AG10803 (cell line): ENCODE data around the gene SHANK1.

Experiments
- DNase-seq: peaks from one replicate; pipeline ENCODE4 v3.0.0; 2010; ENCODE audit warnings: low read depth
- H3K4me3 ChIP-seq: 2 replicates; pipeline ENCODE4 v1.5.1; 2011; ENCODE audit warnings: mild to moderate bottlenecking, low read length, control low read depth
- CTCF ChIP-seq: conservative IDR thresholded peaks from 2 replicates; pipeline ENCODE4 v1.5.1; 2011; ENCODE audit warnings: mild to moderate bottlenecking, low read length, control low read depth, inconsistent platforms

The SHANK1 gene

DNA sequence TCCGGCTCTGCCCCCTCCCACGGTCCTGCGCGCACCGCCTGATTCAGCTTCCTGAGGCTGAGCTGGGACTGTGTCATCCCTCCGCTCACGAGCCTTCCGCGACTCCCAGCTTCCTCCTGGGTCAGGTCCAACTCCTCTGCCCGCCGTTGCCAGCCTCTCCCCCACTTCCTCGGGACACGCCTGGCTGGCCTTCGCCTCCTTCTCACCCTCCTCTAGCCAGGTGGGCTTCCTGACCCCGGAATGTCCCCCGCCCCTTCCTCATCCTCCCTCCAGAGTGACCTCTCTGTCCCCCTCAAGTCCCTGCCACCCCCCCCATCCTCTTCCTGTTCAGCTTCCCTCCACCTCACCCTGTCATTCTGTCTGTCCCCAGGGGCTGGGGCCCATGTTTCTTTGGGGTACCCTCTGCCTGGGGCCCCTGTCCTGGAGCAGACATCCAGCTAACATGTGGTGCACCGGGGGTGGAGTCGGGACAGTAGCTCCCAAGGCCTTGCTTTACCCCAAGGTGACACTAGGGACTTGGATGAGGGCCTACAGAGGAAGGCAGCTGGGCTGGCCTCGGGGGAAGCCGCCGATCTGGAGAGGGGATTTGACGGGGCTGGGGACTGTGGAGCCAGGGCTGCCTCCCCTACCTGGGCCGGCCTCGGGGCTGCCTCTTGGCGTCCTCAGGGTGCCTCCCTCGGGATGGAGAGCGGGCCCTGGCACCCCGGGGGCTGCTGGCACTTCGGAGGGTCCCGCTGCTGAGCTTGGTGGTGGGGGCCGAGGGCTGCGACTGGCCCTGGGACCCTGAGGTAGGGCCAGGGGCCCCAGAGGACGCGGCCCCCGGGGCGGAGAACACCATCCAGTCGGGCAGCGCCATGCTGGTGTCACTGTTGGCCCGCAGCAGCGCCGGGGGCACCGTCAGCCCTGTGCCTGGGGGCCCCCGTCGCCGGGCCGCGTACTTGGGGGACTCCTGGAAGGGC, 16.5 kb downstream of the SHANK1 start:
- no peak for DNase-seq
- TF ChIP-seq CTCF: no peak
- H3K4me3 ChIP-seq: no peak overlapping the region

GRCh38 chr19:50702158-50702870, 17.3 kb downstream of the SHANK1 start:
- TF ChIP-seq CTCF: no peak
- no peak overlapping the region for H3K4me3 ChIP-seq
- DNase-seq: no peak

DNA sequence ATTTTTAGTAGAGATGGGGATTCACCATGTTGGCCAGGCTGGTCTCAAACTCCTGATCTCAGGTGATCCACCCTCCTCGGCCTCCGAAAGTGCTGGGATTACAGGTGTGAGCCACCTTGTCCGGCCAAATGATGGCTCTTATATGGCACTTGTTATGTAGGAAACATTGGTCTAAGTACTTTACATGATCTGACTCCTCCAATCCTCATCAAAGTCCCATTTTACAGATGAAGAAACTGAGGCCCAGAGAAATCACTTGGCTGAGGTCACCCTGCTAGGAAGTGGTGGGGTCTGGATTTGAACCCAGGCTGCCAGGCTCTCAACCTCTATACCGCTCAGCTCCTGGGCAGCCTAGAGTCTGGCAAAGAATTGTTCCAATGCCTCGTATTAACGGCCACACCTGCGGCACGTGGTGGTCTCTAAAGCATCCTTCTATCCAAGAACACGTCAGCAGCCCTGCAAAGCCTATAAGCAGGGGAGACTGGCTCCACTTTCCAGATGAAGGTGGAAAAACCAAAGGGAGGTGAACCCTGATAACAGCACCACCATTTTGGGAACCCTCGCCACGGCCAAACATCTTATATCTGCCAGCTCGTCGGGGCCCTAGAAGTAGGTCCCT, 18.1 kb downstream of the SHANK1 start:
- no peak for DNase-seq
- TF ChIP-seq CTCF: no peak
- H3K4me3 ChIP-seq: no peak overlapping the region

- DNase-seq: no peak
- TF ChIP-seq CTCF: no peak
- no peak overlapping the region for H3K4me3 ChIP-seq
These were observed 22.0 kb downstream of the SHANK1 start for GRCh38 chr19:50697414-50698124.

- TF ChIP-seq CTCF: no peak
- H3K4me3 ChIP-seq: no peak overlapping the region
- DNase-seq: no peak
These were observed 23.5 kb downstream of the SHANK1 start for GRCh38 chr19:50696094-50696483.

DNA sequence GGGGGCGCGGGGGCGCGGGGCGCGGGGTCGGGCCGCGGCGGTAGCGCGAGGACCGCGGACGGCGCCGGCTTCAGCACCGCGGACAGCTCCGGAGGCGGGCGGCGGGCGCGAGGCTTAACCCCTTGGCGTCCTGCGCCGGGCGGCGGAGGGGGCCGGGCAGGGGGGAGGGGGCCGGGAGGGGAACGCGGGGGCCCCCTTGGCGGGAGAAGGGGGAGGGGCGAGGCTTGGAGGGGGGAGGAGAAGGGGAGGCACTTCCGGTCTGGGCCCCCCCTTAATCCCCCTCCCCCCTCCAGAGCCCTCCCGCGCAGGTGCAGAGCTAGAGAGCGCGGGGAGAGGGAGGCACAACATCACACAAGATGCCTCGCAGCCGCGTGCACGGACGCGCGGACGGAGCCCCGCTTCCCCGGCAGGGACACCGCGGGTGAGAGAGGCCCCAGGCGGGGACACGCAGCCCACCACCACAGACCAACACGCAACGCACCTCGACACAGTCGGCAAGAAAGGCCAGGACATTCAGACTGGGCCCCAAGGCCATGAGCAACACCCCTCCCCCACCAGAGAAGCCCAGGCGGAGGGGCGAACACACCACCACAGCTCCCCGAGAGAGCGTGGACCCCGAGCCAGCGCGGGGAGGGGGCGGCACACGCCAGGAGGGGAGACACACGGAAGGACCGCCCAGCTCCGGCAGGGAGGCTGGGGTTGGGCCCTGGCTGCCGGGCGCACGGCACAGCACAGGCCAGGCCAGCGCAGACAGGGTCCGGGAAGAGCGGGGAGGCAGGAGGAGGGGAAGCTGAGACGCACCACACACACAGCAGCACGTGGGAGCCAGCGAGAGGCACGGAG, 24.1 kb downstream of the SHANK1 start:
- DNase-seq: no peak
- no peak overlapping the region for H3K4me3 ChIP-seq
- no peak for TF ChIP-seq CTCF
